NCI-H2107 (cell line): ENCODE measurements around the gene SYVN1.
"Not testable (repeated sequence)": the region's sequence is repeated elsewhere in the genome, so short reads cannot be mapped to it uniquely, and the experiment has no call there.

Experiments
- DNase-seq: peaks from one replicate; lab custom pipeline; 2025; lab: John Stamatoyannopoulos, UW

The SYVN1 gene

DNA sequence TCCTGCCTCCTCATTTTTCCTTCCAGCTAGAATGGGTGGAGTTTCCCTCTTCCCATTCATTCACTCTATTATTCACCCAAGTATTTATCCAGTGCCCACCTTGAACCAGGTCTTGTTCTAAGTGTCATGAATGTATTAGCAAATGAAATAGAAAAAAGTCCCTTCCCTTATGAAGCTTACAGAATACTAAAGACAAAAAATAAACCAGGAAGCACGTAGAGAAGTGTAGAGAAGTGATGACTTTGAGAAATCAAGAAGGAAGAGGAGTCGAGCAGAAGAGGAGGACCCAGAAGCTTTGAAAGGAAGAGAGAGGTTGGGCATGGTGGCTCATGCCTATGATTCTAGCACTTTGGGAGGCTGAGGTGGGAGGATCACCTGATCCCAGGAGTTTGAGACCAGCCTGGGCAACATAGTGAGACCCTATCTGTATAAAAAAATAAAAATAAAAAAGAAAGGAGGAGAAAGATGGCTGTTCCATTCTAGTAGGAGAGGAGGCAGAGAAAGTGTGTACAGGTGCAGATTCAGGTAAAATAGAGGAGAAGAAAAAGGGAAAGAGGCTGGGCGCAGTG lies 17.1 kb upstream of the SYVN1 start:
- DNase-seq: no peak

DNA sequence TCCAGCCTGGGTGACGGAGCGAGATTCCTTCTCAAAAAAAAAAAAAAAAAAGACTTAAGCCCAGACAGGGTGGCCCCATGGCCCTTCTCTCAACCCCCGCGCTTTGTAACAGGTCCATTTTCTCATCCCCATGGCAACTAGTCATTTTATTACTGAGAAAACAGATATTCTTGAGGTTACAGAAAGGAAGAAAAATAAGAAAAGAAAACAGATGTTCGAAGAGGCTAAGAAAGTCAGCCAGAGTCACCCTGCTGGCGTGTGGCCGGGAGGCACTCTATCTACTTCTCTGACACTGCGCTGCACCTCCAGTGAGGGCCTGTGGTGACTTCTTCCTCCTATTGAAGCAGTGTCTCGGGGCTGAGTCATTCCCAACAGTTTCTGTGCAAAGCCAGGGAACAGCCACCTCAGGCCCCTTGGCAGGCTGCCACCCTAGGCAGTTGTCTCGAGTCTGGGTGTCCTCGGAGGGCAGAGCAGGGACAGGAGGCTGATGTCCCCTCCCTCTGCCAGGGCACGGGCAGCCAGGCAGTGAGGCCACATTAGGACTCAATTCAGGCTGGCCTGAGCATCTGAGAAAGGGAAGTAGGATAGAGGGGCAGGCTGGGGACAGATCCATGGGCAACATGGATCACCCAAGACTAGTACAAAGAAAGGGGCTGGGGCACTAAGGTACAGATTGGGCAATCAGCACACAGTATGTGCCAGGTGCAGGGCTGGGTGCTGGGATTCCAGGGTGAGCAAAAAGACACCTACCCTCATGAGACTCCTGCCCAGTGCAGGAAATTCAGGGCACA lies 16.4 kb upstream of the SYVN1 start:
- peak; percentile 61 for DNase-seq

DNA sequence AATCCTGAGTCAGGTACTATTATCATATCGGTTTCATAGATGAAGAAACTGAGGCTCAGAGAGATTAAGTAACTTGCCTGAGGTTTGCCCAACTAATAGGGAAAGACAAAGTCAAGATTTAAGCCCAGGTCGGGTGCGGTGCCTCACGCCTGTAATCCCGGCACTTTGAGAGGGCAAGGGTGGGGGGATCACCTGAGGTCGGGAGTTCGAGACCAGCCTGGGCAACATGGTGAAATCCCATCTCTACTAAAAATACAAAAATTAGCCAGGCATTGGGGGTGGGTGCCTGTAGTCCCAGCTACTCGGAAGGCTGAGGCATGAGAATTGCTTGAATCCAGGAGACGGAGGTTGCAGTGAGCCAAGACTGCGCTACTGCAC lies 15.8 kb upstream of the SYVN1 start:
- DNase-seq: not testable (repeated sequence)

DNA sequence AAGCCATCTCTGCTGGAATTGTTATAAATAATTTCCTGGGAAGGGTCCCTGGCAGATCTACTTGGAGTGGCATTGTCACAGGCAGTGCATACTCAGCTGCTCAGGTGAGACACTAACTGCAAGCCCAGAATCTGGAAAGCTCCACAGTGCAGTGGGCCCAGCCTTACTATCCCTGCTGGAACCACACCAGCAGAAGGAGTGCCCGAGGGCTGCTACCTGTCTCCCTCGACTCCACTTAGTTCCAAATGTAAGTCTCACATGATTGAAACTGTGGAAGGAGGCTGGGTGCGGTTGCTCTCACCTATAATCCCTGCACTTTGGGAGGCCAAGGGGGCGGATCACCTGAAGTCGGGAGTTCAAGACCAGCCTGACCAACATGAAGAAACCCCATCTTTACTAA lies 14.3 kb upstream of the SYVN1 start:
- no peak for DNase-seq

DNA sequence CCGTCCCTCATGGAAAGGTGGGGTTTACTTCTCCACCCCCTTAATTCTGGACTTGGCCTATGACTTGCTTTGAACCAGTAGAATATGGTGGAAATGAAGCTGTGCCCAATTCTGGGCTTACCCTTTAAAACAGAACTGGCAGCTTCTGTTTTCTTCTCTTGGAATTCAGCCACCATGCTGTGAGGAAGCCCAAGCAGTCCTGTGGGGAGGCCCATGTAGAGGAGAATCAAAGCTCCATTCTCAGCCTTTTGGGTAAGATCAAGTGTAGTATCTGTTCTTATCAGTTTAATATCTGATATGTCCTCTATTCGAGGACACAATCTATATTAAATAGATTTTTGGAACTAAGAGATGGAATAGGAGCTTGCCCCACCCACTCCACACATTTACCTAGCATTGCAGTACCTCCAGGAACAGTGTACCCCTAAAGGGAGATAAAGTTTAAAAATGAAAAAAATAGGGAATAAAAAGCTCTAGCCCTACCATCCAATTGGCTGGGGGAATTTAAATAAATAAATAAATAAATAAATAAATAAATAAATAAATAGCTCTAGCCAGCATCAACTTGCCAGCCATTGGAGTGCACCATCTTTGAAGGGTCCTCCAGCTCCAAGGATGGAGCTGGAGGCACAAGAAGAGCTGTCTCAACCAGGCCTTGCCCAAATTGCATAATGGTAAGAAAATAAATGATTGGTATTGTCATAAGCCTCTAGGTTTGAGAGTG lies 13.2 kb upstream of the SYVN1 start:
- DNase-seq: no peak

DNA sequence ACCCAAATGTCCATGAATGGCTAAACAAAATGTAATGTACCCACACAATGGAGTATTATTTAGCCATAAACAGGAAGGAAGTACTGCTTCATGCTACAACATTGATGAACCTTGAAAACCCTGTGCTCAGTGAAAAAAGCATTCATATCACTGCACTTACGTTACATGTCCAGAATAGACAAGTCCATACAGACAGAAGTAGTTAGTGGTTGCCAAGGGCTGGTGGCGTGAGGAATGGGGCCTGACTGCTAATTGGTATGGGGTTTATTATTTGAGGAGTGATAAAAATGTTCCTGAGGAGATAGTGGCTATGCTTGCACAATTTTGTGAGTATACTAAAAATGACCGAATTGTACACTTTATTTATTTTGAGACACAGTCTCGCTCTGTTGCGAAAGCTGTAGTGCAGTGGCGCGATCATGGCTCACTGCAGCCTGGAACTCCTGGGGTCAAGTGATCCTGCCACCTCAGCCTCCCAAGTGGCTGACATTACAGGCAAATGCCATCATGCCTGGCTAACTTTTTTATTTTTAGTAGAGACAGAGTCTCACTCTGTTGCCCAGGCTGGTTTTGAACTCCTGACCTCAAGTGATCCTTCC lies 7.7 kb upstream of the SYVN1 start:
- DNase-seq: no peak

DNA sequence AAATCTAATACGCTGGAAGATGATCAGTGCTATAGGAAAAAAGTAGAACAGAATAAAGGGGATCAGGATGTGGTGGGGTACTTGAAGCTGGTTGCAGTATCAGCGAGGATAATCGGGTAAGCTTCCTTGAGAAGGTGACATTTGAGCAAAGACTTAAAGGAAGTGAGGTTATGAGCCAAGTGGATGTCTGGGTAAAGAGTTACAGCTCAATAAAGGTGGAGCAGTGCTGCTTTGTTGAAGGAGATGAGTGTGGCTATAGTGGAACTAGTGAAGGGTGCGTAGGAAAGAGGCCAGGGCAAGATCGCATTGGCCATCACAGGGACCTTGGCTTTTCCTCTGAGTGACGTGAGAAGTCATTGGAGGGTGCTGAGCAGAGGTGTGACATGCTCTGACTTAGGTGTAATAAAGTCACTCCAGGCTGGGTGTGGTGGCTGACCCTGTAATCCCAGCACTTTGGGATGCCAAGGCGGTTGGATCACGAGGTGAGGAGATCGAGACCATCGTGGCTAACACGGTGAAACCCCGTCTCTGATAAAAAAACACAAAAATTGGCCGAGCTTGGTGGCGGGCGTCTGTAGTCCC lies 2.3 kb upstream of the SYVN1 start:
- no peak for DNase-seq

DNA sequence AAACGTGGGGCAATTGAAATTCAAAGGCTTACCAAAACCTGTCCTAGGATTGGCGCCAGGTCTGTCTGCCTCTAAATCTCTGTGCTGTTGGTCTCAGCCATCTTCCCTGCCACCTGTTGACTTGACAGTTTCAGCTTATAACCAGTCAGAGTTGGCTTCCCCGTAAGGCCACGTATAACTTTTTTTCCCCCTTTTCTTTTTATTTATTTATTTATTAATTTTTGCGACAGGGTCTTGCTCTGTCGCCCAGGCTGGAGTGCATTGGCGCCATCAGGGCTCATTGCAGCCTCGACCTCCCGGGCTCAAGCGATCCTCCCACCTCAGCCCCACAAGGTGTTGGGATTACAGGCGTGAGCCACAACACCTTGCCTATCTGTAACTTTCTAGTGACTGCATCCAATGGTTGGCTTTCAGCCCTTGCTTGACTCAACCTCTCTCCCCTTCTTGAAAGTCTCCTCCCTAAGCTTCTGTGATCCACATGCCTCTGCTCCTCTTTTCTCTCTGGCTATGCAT lies 1.4 kb upstream of the SYVN1 start:
- no peak for DNase-seq

DNA sequence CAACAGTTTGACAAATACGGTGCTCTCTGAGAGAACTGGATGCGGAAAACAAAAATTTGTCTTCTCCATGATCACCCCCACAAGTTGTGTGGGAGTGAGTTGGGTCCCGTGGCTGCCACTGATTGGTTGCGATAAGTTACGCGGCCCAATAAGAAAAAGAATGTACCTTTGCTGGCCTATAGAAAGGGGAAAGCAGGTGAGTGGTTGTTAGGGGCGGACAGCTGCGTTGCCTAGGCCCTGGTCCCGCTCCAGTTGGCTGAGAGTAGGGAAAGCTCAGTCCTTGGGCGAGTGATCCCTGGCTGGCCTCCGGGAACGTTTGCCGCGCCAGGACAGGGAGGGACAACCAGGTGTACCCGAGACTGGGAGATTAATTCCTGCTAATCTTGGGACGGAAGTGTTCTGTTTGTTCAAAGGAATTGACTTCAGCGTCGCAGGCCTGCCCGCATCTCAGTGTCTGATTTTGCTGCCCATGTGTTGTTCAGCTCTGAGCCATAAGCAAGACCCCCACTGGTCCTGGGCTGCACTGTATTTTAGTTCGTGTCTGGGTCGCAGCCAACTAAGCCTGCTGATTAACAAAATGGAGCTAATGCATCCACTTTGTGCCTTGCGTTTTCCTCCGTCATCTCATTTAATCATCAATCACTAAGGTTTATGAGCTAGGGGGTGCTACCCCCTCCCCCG lies 773 bp upstream of the SYVN1 start:
- peak; percentile 79 for DNase-seq

DNA sequence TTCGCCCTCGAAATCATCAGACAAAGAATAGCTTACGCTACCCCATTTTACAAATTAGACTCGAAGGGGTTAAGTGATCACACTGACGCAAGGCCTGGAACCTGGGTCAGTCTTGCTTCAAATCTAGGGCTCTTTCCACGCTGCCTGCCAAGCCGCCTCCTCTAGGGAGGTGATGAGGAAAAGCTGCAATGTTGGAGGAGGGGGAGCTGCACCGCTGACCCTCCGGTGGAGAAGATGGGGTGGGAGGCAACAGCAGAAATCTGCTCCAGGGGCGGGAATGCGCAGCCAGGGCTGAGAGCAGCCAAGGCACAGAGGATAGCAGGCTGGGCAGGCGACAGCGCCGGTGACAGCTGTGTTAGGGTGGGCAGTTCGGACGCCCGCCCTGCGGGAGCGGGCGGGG lies 595 bp downstream of the SYVN1 start:
- no peak for DNase-seq

DNA sequence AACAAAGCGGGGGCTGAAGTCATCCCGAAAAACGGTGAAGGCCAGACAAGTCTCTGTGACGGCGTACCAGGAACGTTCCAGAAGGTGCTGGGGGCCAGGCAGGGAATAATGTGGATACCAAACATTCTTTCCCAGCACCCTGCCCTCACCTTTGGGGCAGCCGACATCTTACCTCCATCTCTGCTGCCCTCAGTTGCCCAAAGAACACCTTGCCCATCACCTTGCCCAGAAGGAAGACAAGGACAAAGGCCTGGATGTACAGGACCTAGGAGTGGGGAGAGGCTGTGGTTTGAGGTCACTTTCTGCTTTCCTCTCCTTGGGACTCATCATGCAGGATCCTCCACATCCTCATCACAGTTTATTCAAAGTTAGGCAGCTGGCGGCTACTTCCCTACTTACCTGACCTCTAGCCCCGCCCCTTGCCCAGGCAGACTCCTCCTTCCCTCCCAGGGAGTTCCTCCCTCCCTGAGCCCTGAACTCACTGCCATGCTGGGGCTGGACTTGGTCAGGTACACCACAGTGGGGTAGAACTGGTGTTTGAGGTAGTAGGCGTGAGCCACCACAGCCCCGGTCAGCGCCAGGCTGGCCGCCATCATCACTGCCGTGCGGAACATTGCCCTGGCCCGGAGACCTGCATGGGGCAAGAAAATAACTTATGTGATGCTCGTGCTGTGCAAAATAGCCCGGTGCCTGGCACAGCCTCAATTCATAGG lies 1.2 kb downstream of the SYVN1 start:
- no peak for DNase-seq

DNA sequence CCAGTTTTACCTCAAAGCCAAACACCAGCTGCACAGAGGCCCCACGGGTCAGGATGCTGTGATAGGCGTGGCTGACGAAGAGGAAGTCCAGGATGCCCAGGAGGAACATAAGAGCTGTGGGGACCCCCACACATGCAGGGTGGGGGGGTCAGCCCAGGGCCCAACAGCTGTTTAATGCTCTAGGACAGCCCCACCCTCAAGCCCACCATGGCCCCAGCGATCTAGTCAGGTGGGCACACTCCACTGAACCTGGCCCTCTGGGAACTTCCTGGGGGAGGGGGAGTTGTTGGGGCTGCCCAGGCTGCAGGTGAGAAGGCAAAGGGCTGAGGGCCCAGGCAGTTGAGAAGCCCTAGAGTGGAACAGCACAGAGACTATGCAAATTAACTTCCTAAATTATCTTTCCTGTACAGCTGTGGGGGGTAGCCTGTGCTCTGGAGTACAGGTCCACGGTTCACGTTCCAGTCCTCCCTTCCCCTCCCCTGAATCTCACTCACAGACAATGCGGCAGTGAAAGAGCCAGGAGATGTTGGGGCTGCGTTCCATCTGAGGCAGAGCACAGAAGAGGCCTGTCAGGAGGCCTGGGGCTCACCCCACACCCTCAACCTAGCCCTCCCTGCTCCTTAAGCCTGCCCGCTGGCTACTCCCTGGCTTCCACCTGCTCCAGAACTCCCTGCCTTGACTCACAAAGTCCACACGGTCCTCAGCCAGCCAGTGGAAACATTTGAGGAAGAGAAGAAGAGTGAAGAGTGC lies 1.9 kb downstream of the SYVN1 start:
- no peak for DNase-seq

DNA sequence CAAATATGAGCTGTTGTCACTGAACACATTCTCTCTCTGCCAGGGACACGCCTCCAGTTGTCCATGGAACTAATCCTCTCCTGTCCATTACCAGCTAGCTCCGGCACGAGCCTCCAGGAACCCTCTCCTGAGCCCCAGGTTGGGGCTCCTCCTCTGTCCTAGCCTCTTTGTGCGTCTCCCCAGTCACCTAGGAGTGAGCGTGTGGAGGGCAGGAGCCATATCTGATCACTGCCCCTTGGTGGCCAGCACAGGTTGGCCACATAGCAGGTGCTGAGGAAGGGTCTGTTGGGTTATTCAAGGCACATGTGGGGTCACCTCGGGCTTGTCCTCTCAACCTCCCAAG lies 2.5 kb downstream of the SYVN1 start:
- DNase-seq: no peak

DNA sequence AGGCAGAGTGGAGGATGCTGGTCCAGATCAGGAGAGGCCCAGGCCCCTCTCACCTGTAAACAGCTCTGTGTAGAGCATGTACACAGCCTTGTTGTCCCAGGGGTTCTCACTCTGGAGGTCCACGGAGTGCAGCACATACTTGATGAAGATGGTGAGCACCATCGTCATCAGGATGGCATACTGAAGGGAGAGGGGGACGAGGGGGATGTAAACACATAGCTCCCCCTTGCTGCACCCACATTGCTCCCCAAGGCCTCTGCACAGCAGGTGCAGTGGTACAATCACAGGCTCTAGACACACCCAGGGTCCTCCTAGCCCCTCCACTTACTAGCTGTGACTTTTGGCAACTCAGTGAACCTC lies 2.9 kb downstream of the SYVN1 start:
- DNase-seq: no peak

DNA sequence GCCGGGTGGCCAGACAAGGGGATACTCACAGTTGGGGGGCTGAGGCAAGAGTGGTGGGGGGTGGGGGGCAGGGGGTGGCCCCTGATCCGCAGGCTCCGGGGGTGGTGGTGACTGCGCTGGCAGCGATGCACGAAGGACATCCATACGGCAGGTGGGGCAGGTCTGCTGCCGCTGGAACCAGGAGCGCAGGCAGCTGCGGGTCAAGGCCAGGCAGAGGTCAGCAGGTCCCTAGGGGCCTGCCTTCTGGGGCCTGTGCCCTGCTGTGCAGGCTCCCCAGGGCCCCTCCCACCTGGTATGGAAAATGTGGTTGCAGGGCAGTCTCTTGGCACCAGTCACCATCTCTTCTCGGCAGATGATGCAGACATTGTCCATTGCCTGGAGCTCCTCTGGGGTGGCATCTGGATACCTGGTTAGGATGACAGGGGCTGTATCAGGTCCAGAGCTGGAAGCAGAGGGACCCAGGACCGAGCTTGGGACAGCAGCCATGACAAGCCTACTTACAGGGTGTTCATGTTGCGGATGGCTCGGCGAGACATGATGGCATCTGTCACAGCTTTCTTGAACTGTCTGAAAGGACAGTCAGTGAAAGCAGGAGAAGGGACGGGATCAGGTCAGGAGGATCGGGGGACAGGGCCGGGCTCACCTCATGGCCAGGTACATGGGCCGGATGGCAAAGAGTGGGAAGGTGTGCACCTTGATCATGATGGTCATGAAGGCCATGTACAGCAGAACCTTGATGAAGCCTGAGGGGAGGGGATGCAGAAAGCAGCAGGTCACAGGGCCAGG lies 3.5 kb downstream of the SYVN1 start:
- DNase-seq: no peak

DNA sequence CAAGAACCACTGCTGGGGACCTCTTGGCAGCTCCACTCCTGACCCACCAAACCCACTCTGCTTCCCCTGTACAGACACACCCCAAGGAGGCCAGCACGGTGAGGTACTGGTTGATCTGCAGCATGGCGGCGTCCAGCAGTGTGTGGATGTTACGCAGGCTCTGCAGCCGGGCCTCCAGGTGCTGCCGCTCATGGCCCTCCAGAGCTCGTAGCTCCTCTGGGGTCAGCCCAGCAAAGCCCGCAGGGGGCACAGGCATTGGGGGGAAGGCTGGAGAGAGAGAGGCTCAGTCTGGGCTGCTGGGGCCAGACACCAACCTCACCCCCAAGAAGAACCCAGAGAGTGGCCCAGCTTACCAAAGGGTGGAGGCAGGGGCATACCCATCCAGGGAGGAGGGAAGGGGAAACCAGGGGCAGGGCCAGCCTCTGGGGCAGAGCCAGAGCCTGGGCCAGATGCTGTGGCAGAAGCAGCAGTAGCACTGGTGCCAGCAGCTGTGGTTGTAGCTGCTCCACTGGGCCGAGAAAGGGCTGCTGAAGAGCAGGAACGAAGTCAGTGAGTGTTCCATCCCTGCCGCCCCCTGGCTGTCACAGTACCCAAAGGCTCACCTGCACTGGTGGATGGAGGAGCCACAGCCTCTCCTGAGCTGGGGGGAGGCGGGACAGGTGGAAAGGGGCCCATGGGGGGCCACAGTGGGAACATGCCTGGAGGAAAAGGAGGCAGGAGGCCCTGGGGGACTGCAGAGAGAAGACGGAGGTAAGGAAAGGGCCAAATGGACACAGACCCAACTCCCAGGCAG lies 4.5 kb downstream of the SYVN1 start:
- no peak for DNase-seq

DNA sequence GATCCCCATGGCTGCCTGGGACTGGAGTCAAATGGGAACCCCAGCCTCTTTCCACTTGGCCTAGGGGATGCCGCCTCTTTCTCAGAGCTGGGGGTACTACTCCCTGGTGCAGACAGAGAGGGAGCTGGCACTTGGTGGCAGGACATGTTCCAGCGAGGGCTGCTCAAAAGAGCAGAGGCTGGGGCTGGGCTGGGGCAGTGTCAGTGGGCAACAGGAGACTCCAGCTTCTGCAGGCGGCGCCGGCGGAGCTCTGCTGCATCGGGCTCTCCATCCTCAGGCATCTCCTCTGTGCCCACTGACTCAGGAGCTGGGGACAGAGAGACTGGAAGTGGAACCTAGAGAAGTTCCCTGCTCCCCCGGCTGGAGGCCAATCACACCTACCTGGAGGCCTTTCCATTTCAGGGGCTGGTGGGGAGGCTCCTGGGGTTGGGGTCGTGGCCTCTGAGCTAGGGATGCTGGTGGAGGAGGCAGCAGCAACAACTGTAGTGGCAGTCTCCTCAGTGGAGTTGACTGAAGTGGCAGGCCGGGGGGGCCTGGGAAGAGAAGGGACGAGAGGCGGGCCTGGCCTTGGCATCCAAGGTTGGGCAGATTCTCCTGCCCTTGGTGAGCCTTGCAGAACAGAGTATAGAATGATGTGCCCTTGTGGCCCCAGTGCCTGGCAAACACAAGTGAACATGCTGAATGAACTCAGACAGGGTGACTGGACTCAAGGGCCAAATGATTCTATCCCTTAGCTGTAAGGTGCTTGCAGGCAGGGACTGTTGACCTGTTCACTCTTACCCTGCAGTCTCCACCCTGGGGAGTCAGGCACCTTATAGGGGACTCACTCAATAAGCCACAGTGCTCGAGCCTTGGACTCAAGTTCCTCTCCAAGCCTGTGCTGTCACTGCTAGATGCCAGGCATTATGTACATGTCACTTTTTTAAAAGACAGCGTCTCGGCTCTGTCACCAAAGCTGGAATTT lies 5.9 kb downstream of the SYVN1 start:
- no peak for DNase-seq
